ENCODE measurements around the gene SPPL2C.

- TF ChIP-seq CTCF (IDR thresholded peaks at IDR 0.05) (no peak), EP300 (IDR thresholded peaks at IDR 0.05) (no peak), POLR2A (IDR thresholded peaks at IDR 0.05) (no peak)
These were observed 23.5 kb upstream of the SPPL2C start for GRCh38 chr17:45821147-45821546.

All from sigmoid colon (tissue), 4 donors.